ENCODE results near the gene RASSF4. TPM values are rescaled to one million over a fixed set of nuclear protein-coding genes. Genes with fewer than 3 reads are reported as not detected.

The RASSF4 gene
- total and polyA plus RNA-seq, 2 donors (not counting 3 experiments of a cell fraction or from before 2014, with no cell fraction given): 7.6 to 8.2 TPM

GRCh38 chr10:44916429-44916828, 43.2 kb upstream of the RASSF4 start:
- H3K4me2 ChIP-seq (ENCODE audit: insufficient read depth, low read length): no peak overlapping the region
- H3K4me3 ChIP-seq (replicated peaks in 1 of 3; ENCODE audit: insufficient read depth in 1 of 3, low read depth in 1 of 3, low read length in 3 of 3): no peak overlapping the region
- TF ChIP-seq MAX (IDR thresholded peaks at IDR 0.05; ENCODE audit: insufficient read depth, insufficient read length) (no peak), GATA2 (IDR thresholded peaks at IDR 0.05; ENCODE audit: insufficient read depth, insufficient read length, low read depth, low read length) (no peak), CTCF (IDR thresholded peaks at IDR 0.05; ENCODE audit: extremely low read depth in 1 of 2, insufficient read depth in 1 of 2, low read depth in 1 of 2, low read length in 2 of 2) (no peak), FOS (IDR thresholded peaks at IDR 0.05; ENCODE audit: borderline replicate concordance, insufficient read depth, low read length) (no peak)
- POLR2A ChIA-PET: no interaction called here
- H3K27ac ChIP-seq (ENCODE audit: insufficient read depth, low read depth, low read length): no peak overlapping the region
- intact Hi-C loops (cut with micrococcal nuclease) (no loop called here), dilution Hi-C loops (cut with MboI; ENCODE audit: extremely low pct_ligation_motif_present, low sequenced_read_pairs) (no loop called here)
- H3K9me3 ChIP-seq (replicated peaks; ENCODE audit: control insufficient read depth, insufficient read depth, low read length): no peaks in the 10 kb centered on the region
- no peaks in the 10 kb centered on the region for H3K9me1 ChIP-seq (replicated peaks; ENCODE audit: control insufficient read depth, extremely low read depth, insufficient read depth, low read length)
- H2AFZ ChIP-seq (ENCODE audit: low read depth, low read length): no peak overlapping the region
- H3K36me3 ChIP-seq (ENCODE audit: control insufficient read depth in 2 of 2, extremely low read depth in 1 of 2, insufficient read depth in 2 of 2, low read length in 2 of 2): no peaks in the 10 kb centered on the region
- H3K27me3 ChIP-seq (ENCODE audit: control insufficient read depth in 2 of 2, insufficient read depth in 2 of 2, low read length in 2 of 2): peaks cover 0 to 3% of the 10 kb centered on the region in 2 experiments
- BruUV-seq (replicated peaks): no TSS peak
- FAIRE-seq (no peak), DNase-seq (ENCODE audit: low read depth, low spot score) (no peak)
- H3K4me1 ChIP-seq (ENCODE audit: control insufficient read depth, extremely low read depth, insufficient read depth, low read length): no peaks in the 10 kb centered on the region
- no peaks in the 10 kb centered on the region for H4K20me1 ChIP-seq (replicated peaks; ENCODE audit: control insufficient read depth, extremely low read depth, insufficient read depth, low read length)
- no peaks in the 10 kb centered on the region for H3K79me2 ChIP-seq (ENCODE audit: control insufficient read depth, insufficient read depth, low read length)
- CTCF ChIA-PET: no interaction called here
- H3K9ac ChIP-seq (replicated peaks; ENCODE audit: extremely low read depth, insufficient read depth, low read length): no peak overlapping the region

GRCh38 chr10:44917848-44918247, 41.8 kb upstream of the RASSF4 start:
- BruUV-seq (replicated peaks): no TSS peak
- Histone ChIP-seq H3K9ac (replicated peaks; ENCODE audit: extremely low read depth, insufficient read depth, low read length) (no peak overlapping the region), H3K9me1 (replicated peaks; ENCODE audit: control insufficient read depth, extremely low read depth, insufficient read depth, low read length) (no peaks in the 10 kb centered on the region), H3K4me1 (ENCODE audit: control insufficient read depth, extremely low read depth, insufficient read depth, low read length) (no peaks in the 10 kb centered on the region), H3K27me3 (ENCODE audit: control insufficient read depth in 2 of 2, insufficient read depth in 2 of 2, low read length in 2 of 2) (peaks cover 0 to 3% of the 10 kb centered on the region in 2 experiments), H3K9me3 (replicated peaks; ENCODE audit: control insufficient read depth, insufficient read depth, low read length) (no peaks in the 10 kb centered on the region), H3K27ac (ENCODE audit: insufficient read depth, low read depth, low read length) (no peak overlapping the region), H3K4me2 (ENCODE audit: insufficient read depth, low read length) (no peak overlapping the region), H2AFZ (ENCODE audit: low read depth, low read length) (no peak overlapping the region), H3K4me3 (replicated peaks in 1 of 3; ENCODE audit: insufficient read depth in 1 of 3, low read depth in 1 of 3, low read length in 3 of 3) (no peak overlapping the region), H3K79me2 (ENCODE audit: control insufficient read depth, insufficient read depth, low read length) (no peaks in the 10 kb centered on the region), H4K20me1 (replicated peaks; ENCODE audit: control insufficient read depth, extremely low read depth, insufficient read depth, low read length) (no peaks in the 10 kb centered on the region), H3K36me3 (ENCODE audit: control insufficient read depth in 2 of 2, extremely low read depth in 1 of 2, insufficient read depth in 2 of 2, low read length in 2 of 2) (no peaks in the 10 kb centered on the region)
- intact Hi-C loops (cut with micrococcal nuclease) (no loop called here), dilution Hi-C loops (cut with MboI; ENCODE audit: extremely low pct_ligation_motif_present, low sequenced_read_pairs) (no loop called here)
- FAIRE-seq (no peak), DNase-seq (ENCODE audit: low read depth, low spot score) (no peak)
- TF ChIP-seq GATA2 (IDR thresholded peaks at IDR 0.05; ENCODE audit: insufficient read depth, insufficient read length, low read depth, low read length) (no peak), MAX (IDR thresholded peaks at IDR 0.05; ENCODE audit: insufficient read depth, insufficient read length) (no peak), EZH2 (IDR thresholded peaks at IDR 0.05; ENCODE audit: borderline replicate concordance, low read depth, low read length, severe bottlenecking) (no peak), POLR2AphosphoS5 (IDR thresholded peaks at IDR 0.05; ENCODE audit: insufficient read depth, low read depth, low read length) (no peak), MYC (IDR thresholded peaks at IDR 0.05; ENCODE audit: low read depth, low read length) (no peak), JUN (IDR thresholded peaks at IDR 0.05; ENCODE audit: borderline replicate concordance, insufficient read depth, insufficient read length, low read depth) (no peak), POLR2A (IDR thresholded peaks at IDR 0.05; ENCODE audit: low read depth, low read length) (no peak), CTCF (IDR thresholded peaks at IDR 0.05; ENCODE audit: extremely low read depth in 1 of 2, insufficient read depth in 1 of 2, low read depth in 1 of 2, low read length in 2 of 2) (no peak), FOS (IDR thresholded peaks at IDR 0.05; ENCODE audit: borderline replicate concordance, insufficient read depth, low read length) (no peak)
- ChIA-PET CTCF (no interaction called here), POLR2A (no interaction called here)
